ENCODE measurements around the gene MRPS31.
"Not testable (repeated sequence)": the region's sequence is repeated elsewhere in the genome, so short reads cannot be mapped to it uniquely, and the experiment has no call there.

Gene MRPS31

GRCh38 chr13:40762849-40763248 is 8.1 kb downstream of the MRPS31 start:
- no peak for DNase-seq (ENCODE audit: low spot score)

DNA sequence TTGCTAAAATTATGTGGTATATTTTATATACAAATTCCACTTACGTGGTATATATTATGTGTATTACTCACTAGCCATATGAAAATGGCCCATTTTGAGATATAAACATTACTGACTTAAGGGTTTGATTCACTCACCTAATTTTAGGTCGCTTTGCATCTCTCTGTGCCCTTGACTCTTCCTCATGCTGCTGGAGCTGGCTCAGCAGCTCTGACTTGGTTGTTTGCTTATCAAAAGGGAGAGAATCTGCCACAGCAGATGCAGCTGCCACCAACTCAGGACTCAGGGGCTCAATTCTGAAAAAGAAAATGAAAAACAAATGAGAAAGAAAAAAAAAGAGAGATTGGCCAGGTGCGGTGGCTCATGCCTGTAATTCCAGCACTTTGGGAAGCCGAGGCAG is 12.2 kb downstream of the MRPS31 start:
- no peak for DNase-seq (ENCODE audit: low spot score)

DNA sequence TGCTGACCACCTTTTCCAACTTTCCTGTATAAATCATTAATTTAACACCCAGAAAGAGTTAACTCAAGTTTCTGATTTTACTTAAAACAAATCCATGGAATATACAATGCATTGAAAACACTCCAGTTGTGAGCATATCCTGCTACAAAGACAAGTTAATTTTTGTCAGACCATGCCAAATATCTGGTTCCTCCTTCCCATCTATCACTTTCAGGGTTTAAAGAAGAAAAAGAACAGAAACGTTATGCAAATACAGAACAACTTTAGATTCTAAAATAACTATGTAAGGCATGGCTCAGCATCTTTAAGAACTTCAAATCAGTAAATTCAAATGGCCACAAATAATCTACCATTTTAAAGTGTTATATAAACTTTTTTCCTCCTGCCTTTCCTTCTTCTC is 14.9 kb downstream of the MRPS31 start:
- no peak for DNase-seq (ENCODE audit: low spot score)

- DNase-seq (ENCODE audit: low spot score) = no peak
Observed at GRCh38 chr13:40755082-40755700, 15.8 kb downstream of the MRPS31 start.

DNA sequence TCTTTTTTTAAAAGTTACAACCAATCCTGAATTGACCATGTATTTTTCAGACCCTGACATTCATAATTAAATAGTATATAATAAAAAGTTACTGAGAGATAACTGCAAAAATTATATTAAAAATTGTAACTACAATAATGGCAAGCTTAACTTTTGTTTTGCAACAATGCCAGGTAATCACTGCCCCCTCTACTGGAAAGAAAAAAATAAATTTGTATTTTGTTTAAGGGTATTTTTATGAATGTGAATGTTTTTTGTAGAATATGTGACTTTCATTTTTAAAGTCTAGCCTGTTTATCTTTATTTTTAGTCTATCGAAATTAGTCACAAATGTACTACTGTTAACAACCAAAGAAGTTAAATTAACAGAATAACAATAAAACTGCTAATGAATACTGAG is 21.7 kb downstream of the MRPS31 start:
- no peak for DNase-seq (ENCODE audit: low spot score)

DNA sequence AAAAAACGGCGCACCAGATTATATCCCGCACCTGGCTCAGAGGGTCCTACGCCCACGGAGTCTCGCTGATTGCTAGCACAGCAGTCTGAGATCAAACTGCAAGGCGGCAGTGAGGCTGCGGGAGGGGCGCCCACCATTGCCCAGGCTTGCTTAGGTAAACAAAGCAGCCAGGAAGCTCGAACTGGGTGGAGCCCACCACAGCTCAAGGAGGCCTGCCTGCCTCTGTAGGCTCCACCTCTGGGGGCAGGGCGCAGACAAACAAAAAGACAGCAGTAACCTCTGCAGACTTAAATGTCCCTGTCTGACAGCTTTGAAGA is 35.8 kb downstream of the MRPS31 start:
- not testable (repeated sequence) for DNase-seq (ENCODE audit: low spot score)

GRCh38 chr13:40734536-40735231 is 36.3 kb downstream of the MRPS31 start:
- DNase-seq (ENCODE audit: low spot score) = not testable (repeated sequence)

GRCh38 chr13:40732658-40733057 is 38.3 kb downstream of the MRPS31 start:
- no peak for DNase-seq (ENCODE audit: low spot score)

DNA sequence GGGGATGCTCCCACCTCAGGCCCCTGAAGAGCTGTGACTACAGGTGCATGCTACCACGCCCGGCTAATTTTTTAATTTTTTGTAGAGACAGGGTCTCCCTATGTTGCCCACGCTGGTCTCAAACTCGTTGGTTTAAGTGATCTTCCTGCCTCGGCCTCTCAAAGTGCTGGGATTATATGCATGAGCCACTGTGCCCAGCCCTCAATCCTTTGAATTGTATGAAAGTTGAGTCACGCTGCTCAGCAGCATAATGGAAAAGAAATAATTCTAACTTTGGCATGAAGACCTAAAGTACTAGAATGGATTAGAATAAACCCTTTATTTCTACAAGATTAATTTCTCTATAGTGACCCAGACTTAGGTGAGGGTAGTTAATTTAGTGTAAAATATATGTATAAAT is 42.4 kb downstream of the MRPS31 start:
- no peak for DNase-seq (ENCODE audit: low spot score)

DNA sequence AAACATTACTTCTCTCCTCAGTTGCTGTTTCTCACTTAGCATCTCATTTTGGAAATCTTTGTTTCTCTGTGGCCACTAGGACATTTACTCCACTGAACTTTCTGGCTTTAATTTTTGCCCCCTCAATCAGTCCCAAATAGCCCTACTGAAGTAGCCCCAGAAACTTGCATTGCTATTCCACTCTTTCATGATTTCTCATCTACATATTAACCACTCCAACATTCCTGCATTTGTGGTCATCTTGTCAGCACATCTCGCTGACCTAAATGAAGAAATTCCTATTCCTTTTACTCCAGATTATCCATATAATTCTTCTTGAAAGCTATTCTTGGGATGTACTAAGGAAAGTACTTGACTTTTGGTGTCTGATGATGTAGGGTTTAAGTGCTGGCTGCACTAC is 56.6 kb downstream of the MRPS31 start:
- not testable (repeated sequence) for DNase-seq (ENCODE audit: low spot score)

DNA sequence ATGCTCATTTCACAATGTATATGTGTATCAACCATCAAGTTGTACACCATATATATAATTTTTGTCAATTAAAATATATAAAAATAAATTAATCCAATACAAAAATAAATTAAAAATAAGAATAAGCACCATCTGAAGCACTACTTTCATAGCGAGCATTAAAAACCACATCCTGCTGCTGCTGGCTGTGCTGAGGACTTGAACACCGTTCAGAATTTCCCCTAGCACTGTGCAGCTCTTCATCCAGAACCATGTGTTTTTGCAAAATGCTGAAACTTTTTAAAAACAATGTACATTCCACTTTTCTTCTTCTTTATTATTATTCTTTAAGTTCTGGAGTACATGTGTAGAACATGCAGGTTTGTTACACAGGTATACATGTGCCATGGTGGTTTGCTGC is 64.6 kb downstream of the MRPS31 start:
- DNase-seq (ENCODE audit: low spot score) = no peak

- no peak for DNase-seq (ENCODE audit: low spot score)
Observed at GRCh38 chr13:40697711-40698110, 73.3 kb downstream of the MRPS31 start.

DNA sequence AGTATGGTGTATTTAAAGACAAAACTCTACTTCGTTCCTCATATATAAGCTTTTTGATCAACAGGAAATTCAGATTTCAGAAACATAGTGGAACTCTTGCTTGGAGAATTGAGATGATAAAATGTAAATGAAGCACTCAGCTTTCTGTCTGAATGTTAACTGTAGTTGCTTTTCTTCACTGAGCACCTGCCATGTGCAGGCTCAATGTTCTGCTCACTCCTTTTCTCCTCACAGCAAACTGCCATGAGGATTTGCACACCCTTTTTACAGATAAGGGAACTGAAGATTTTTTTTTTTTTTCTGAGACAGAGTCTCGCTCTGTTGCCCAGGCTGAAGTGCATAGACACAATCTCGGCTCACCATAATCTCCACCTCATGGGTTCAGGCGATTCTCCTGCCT is 76.6 kb downstream of the MRPS31 start:
- no peak for DNase-seq (ENCODE audit: low spot score)

DNA sequence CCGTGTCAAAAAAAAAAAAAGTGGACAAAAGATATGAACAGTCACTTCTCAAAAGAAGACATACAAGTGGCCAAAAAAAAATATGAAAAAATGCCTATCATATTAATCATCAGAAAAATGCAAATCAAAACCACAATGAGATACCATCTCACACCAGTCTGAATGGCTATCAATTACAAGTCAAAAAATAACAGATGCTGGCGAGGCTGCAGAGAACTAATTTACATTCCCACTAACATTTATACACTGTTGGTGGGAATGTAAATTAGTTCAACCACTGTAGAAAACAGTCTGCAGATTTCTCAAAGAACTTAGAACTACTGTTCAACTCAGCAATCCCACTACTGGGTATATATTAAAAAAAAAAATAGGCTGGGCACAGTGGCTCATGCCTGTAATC is 78.0 kb downstream of the MRPS31 start:
- no peak for DNase-seq (ENCODE audit: low spot score)

GRCh38 chr13:40688781-40689180 is 82.2 kb downstream of the MRPS31 start:
- no peak for DNase-seq (ENCODE audit: low spot score)

GRCh38 chr13:40682449-40683240 is 88.3 kb downstream of the MRPS31 start:
- DNase-seq (ENCODE audit: low spot score) = no peak

DNA sequence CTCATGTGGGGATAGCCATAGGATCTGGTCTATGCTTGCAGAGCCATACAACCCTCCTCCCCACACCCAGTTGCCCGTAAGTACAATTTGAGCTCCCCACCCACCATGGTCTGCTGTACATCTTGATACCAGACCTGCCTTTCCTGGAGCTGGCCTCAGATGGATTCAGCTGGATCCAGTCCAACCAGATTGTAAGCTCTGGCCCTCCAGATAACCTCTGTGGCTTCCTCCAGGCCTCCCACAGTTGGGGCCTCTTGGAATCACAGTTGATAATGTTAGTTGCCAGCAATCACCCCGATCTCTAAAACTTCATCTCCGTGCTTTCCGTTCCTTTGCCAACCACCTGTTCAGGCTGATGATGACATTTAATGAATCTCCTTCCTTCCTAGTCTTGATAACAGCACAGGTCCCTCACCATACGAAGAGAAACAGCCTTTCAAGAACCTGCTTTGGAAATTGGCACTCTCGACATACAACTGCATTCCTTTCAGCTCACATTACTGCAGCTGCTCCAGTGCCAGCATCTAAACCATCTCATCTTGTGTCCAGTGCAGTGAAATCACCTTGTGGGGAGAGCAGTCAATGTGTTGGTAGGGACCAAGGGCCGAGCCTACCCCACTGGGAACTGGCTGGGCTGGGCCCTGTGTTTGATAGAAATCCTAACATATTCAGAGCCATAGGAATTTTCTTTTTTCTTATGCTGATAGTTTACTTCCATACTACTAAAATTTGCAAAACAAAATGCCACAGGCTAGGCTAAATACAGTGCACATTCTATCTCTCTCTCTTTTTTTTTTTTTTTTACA is 89.4 kb downstream of the MRPS31 start:
- no peak for DNase-seq (ENCODE audit: low spot score)

- DNase-seq (ENCODE audit: low spot score) = no peak
Observed at GRCh38 chr13:40680659-40681323, 90.2 kb downstream of the MRPS31 start.

GRCh38 chr13:40679480-40679985 is 91.5 kb downstream of the MRPS31 start:
- no peak for DNase-seq (ENCODE audit: low spot score)

All from putamen (tissue), 1 donor.